VCaP (cell line): Measurements from ENCODE around the gene KLF6.
A peak's percentile ranks its signal among the peaks of the same experiment; 100 is the strongest.

ENCODE experiments used
- H3K27ac ChIP-seq: fragments of 450-650 bp; 2 replicates; pipeline ENCODE4 v1.5.1; 2017
- CTCF ChIP-seq: fragments of 450-650 bp; conservative IDR thresholded peaks from 2 replicates; pipeline ENCODE4 v1.5.1; 2017; ENCODE audit warnings: mild to moderate bottlenecking, moderate library complexity

Gene KLF6

GRCh38 chr10:3785851-3786271, 852 bp upstream of the KLF6 start:
- TF ChIP-seq CTCF: no peak

GRCh38 chr10:3785251-3785850, 342 bp upstream of the KLF6 start:
- TF ChIP-seq CTCF: no peak
- H3K27ac ChIP-seq: peak overlapping the region; percentile 93

More at GRCh38 chr10:3785851-3786271, 852 bp upstream of the KLF6 start:
- peak overlapping the region; percentile 93 for H3K27ac ChIP-seq

- no peak for TF ChIP-seq CTCF
- peak overlapping the region; percentile 93 for H3K27ac ChIP-seq
Measured at GRCh38 chr10:3783682-3784432, 1.2 kb downstream of the KLF6 start.

GRCh38 chr10:3783316-3783681, 1.7 kb downstream of the KLF6 start:
- no peak for TF ChIP-seq CTCF
- H3K27ac ChIP-seq: peak overlapping the region; percentile 93

GRCh38 chr10:3782451-3783315, 2.3 kb downstream of the KLF6 start:
- peak overlapping the region; percentile 93 for H3K27ac ChIP-seq
- TF ChIP-seq CTCF: no peak

GRCh38 chr10:3782146-3782450, 2.9 kb downstream of the KLF6 start:
- H3K27ac ChIP-seq: peak overlapping the region; percentile 93

More at GRCh38 chr10:3782146-3782450, 2.9 kb downstream of the KLF6 start:
- TF ChIP-seq CTCF: no peak
